NCI-H146 treated with DMSO at 0.1 percent for 48 hours (cell line): Measurements from ENCODE around the gene ZNF397.
A peak's percentile ranks its signal among the peaks of the same experiment; 100 is the strongest.

ENCODE experiments used
- DNase-seq: peaks from one replicate; lab custom pipeline; 2025; ENCODE audit not compliant: unreplicated experiment; lab: John Stamatoyannopoulos, UW

The ZNF397 gene

GRCh38 chr18:35245719-35246317, 5.0 kb downstream of the ZNF397 start:
- DNase-seq: no peak

- no peak for DNase-seq
Measured at GRCh38 chr18:35246831-35247230, 6.0 kb downstream of the ZNF397 start.

- no peak for DNase-seq
Measured at GRCh38 chr18:35247412-35248249, 6.8 kb downstream of the ZNF397 start.

GRCh38 chr18:35248429-35248828, 7.6 kb downstream of the ZNF397 start:
- no peak for DNase-seq

- DNase-seq: no peak
Measured at GRCh38 chr18:35252466-35252865, 11.6 kb downstream of the ZNF397 start.

- no peak for DNase-seq
Measured at GRCh38 chr18:35253655-35254287, 12.9 kb downstream of the ZNF397 start.

GRCh38 chr18:35256947-35257346, 16.1 kb downstream of the ZNF397 start:
- DNase-seq: no peak

GRCh38 chr18:35264409-35264808, 23.6 kb downstream of the ZNF397 start:
- DNase-seq: no peak

- peak; percentile 63 for DNase-seq
Measured at GRCh38 chr18:35267161-35267651, 26.4 kb downstream of the ZNF397 start.

- no peak for DNase-seq
Measured at GRCh38 chr18:35267809-35268208, 27.0 kb downstream of the ZNF397 start.

- DNase-seq: no peak
Measured at GRCh38 chr18:35268821-35269220, 28.0 kb downstream of the ZNF397 start.

- DNase-seq: no peak
Measured at GRCh38 chr18:35271656-35272055, 30.8 kb downstream of the ZNF397 start.

- DNase-seq: no peak
Measured at GRCh38 chr18:35276267-35276666, 35.4 kb downstream of the ZNF397 start.

GRCh38 chr18:35277633-35278032, 36.8 kb downstream of the ZNF397 start:
- DNase-seq: no peak

- no peak for DNase-seq
Measured at GRCh38 chr18:35278085-35278484, 37.3 kb downstream of the ZNF397 start.

GRCh38 chr18:35278969-35279368, 38.1 kb downstream of the ZNF397 start:
- DNase-seq: no peak

- DNase-seq: no peak
Measured at GRCh38 chr18:35282353-35282752, 41.5 kb downstream of the ZNF397 start.

GRCh38 chr18:35283923-35284794, 43.3 kb downstream of the ZNF397 start:
- DNase-seq: no peak

- DNase-seq: no peak
Measured at GRCh38 chr18:35284841-35285240, 44.0 kb downstream of the ZNF397 start.

- no peak for DNase-seq
Measured at GRCh38 chr18:35289293-35289692, 48.5 kb downstream of the ZNF397 start.

GRCh38 chr18:35289727-35290093, 48.9 kb downstream of the ZNF397 start:
- DNase-seq: peak; percentile 72
